ENCODE data around the gene FALEC. TPM values are rescaled to one million over a fixed set of nuclear protein-coding genes. Genes with fewer than 3 reads are reported as not detected.
A peak's percentile ranks its signal among the peaks of the same experiment; 100 is the strongest.

Gene FALEC
- total and polyA plus RNA-seq, 12 donors: 0.40 to 0.61 (median 0.50) TPM; not detected in 9

DNA sequence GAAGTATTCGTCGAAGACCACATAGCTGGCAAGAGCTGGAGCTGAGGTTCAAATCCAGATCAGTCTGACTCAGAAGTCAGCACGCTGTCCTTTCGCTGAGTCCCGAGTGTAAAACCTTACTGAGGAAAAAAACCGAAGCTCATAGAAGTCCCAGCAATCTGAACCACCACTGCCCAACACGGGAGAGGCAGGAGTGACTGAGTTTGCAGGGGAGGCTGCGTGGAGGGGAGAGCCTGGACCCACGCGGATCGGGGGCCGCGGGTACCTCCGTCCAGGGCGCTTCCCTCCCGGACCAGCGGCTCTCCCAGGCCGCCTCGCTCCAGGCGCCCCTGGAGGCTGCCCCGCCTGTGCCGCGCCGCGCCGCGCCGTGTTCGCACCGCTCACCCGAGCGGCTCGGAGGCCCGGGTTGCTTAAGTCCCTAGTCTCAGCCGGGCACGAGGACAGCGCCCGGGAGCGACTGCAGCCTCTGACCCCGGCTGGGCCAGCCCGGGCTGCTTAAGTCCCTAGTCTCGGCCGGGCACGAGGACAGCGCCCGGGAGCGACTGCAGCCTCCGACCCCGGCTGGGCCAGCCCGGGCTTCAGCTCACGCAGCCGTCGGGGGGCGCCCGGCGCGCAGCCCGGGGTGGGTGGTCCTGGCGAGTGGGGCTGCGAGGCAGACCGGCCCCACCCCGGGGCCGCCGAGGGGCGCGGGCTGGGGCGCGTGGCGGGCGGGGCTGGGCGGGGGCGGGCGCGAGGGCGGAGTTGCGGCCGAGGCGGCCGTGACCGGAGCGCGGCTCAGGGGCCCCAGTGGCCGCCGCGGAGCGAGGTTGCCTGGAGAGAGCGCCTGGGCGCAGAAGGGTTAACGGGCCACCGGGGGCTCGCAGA, 33.3 kb downstream of the FALEC start, which contains the start of gene ADAMTSL4:
Gene ADAMTSL4 (plus strand): TSS at position 777 of the 864 bp plus-strand sequence. CDS start 2,881 bp downstream, outside the sequence.
- DNase-seq: peak; percentile 58 to 85 (median 74)

DNA sequence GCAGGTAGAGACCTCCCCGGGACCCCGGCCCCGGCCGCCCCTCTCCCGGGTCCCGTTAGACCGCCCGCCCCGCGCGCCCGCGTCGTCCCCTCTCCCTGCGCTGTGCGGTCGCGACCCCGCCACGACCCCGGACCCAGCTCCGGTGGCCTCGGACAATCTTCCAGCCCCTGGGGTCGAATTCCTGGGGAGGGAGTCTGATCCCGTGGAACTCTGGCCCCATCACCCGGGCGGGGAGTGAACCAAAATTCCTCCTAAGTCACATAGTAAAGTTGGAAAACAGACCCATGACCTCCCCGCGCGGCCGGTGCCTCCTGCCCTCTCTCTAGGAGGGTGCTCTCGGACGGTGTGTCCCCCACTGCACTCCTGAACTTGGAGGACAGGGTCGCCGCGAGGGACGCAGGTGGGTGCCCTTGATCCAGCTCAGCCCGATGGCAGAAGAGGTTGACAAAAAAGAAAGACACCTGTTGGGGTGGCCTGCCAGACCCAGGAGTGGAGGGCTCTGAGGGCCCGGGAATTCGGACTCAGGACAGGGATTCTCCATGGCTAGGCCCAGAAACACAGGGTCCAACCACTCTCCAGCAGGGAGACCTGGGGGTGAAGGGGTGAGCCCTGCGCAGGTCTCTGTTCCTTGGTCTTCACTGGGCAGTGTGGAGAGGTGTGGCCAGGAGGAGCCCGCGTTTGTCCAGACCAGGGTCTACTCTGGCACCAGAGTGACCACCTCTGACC, 34.1 kb downstream of the FALEC start:
- DNase-seq: peak in 4 of 7 donors; percentile 48 to 62 (median 54)
- 21 to 54% (median 24%) methylated on average over 4 to 43 of the region's 43 CpGs for WGBS, 4 donors
- no peaks in the 10 kb centered on the region for H3K27me3 ChIP-seq
- H3K27ac ChIP-seq: peak overlapping the region in 3 of 5 donors; percentile 78 to 92 (median 89)
- TF ChIP-seq POLR2A (IDR thresholded peaks at IDR 0.05): no peak
- TF ChIP-seq, protein P1, sequence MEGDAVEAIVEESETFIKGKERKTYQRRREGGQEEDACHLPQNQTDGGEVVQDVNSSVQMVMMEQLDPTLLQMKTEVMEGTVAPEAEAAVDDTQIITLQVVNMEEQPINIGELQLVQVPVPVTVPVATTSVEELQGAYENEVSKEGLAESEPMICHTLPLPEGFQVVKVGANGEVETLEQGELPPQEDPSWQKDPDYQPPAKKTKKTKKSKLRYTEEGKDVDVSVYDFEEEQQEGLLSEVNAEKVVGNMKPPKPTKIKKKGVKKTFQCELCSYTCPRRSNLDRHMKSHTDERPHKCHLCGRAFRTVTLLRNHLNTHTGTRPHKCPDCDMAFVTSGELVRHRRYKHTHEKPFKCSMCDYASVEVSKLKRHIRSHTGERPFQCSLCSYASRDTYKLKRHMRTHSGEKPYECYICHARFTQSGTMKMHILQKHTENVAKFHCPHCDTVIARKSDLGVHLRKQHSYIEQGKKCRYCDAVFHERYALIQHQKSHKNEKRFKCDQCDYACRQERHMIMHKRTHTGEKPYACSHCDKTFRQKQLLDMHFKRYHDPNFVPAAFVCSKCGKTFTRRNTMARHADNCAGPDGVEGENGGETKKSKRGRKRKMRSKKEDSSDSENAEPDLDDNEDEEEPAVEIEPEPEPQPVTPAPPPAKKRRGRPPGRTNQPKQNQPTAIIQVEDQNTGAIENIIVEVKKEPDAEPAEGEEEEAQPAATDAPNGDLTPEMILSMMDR (IDR thresholded peaks at IDR 0.05): no peak
- H3K4me3 ChIP-seq: peak overlapping the region in 2 of 4 donors; percentile 37 to 54
- intact Hi-C loops (cut with DNase I): loop anchor here in 1 of 2 donors (10.0 kb wide), 1 partner anchor 265 kb away; no protein-coding TSS in a partner anchor
- peaks cover 26 to 40% of the 10 kb centered on the region in 2 donors for H3K4me1 ChIP-seq (replicated peaks in 1 of 2)
- no peaks in the 10 kb centered on the region for H3K36me3 ChIP-seq (replicated peaks in 1 of 2)
- H3K9me3 ChIP-seq (replicated peaks in 1 of 3): no peaks in the 10 kb centered on the region

More for the DNA sequence above, 33.3 kb downstream of the FALEC start, which contains the start of gene ADAMTSL4:
- H3K27me3 ChIP-seq: no peaks in the 10 kb centered on the region
- intact Hi-C loops (cut with DNase I): no loop called here
- no peaks in the 10 kb centered on the region for H3K36me3 ChIP-seq (replicated peaks in 1 of 2)
- peaks cover 26 to 40% of the 10 kb centered on the region in 2 donors for H3K4me1 ChIP-seq (replicated peaks in 1 of 2)
- WGBS, 4 donors: 0 to 2% (median 1%) methylated on average over 8 to 91 of the region's 91 CpGs
- H3K4me3 ChIP-seq: peak within 1 kb of the TSS in 2 of 4 donors; percentile 37 to 54
- peak within 1 kb of the TSS in 4 of 5 donors; percentile 63 to 92 (median 84) for H3K27ac ChIP-seq
- H3K9me3 ChIP-seq (replicated peaks in 1 of 3): no peaks in the 10 kb centered on the region
- TF ChIP-seq POLR2A (IDR thresholded peaks at IDR 0.05): peak in 1 of 2 donors; percentile 53
- TF ChIP-seq, protein P1 (IDR thresholded peaks at IDR 0.05): peak in 3 of 6 experiments; percentile 10 to 22 (median 16)

DNA sequence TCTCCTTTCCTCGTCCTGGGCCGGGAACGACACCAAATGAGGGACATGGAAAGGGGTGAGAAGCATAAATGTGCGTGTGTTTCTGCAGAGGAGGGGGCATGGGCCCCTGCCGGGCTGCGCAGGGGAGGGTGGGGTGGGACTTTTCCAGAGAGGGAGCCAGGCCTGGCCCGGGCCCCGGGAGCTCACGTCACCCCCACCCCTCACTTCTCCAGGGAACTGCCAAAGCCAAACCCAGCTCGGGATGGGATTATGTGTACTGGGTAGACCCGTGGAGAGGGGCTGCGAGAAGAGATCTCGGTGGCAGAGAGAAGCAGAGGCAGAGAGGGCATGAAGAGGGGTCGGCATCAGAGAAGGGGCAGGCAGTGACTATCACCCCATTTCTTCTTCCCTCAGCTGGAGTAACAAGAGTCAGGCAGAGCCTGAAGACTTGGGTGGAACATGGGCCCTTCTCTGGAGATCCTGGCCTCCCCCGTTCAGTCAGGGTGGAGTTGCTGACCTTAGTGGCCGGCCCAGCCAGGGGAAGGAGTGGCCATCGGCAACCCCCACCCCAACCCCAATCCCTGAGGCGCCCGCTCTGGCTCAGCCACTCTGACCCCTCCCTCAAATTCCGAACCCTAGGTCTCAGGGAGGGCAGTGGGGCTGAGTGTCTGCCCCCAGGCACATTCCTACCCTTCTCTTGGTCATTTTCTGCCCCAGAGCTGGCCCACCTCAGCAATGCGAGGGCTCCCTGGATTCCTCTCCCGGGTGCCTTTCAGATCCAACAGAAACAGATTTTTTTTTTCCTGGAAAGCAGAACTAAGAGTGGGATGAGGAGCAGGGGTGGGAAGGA, 34.9 kb downstream of the FALEC start:
- intact Hi-C loops (cut with DNase I): loop anchor here in 1 of 2 donors (10.0 kb wide), 1 partner anchor 264 kb away; no protein-coding TSS in a partner anchor
- H3K4me1 ChIP-seq (replicated peaks in 1 of 2): peaks cover 26 to 40% of the 10 kb centered on the region in 2 donors

More for the DNA sequence above, 34.9 kb downstream of the FALEC start:
- no peak for TF ChIP-seq POLR2A (IDR thresholded peaks at IDR 0.05)
- TF ChIP-seq, protein P1 (IDR thresholded peaks at IDR 0.05): no peak
- Histone ChIP-seq H3K36me3 (replicated peaks in 1 of 2) (no peaks in the 10 kb centered on the region), H3K4me3 (peak overlapping the region in 1 of 4 donors; percentile 54), H3K9me3 (replicated peaks in 1 of 3) (no peaks in the 10 kb centered on the region), H3K27me3 (no peaks in the 10 kb centered on the region), H3K27ac (peak overlapping the region in 3 of 5 donors; percentile 9 to 92 (median 74))
- WGBS, 4 donors: 68 to 82% (median 74%) methylated on average over 16 to 22 of the region's 22 CpGs
- DNase-seq: no peak

Data from adrenal gland (tissue), 12 donors.